Tibial nerve (tissue), 4 donors: ENCODE data around the gene PIMREG. TPM values are rescaled to one million over a fixed set of nuclear protein-coding genes. Genes with fewer than 3 reads are reported as not detected.

ENCODE experiments used
- DNase-seq, 2 donors: peaks; one replicate each; pipeline ENCODE4 v3.0.0-alpha.2; 2019; ENCODE audit warnings: low spot score in 2 of 2
- H3K27ac ChIP-seq, 4 donors: fragments of 200-600 bp; sonication (generic) in 3 of 4; one replicate each; pipeline ENCODE4 v1.5.1; 2017 to 2019; ENCODE audit warnings: mild to moderate bottlenecking in 1 of 4
- H3K27me3 ChIP-seq, 2 donors: fragments of 200-600 bp; sonication (generic) in 1 of 2; one replicate each; pipeline versions ENCODE4 v1.5.1 to v1.6.0; 2017 to 2019
- H3K36me3 ChIP-seq, 3 donors: fragments of 200-600 bp; sonication (generic); one replicate each; pipeline ENCODE4 v1.5.1; 2018 to 2019
- H3K4me1 ChIP-seq, 4 donors: fragments of 200-600 bp; sonication (generic) in 3 of 4; one replicate each; pipeline ENCODE4 v1.5.1; 2017 to 2019
- H3K4me3 ChIP-seq, 4 donors: fragments of 200-600 bp; sonication (generic) in 3 of 4; one replicate each; pipeline ENCODE4 v1.5.1; 2017 to 2019; ENCODE audit warnings: mild to moderate bottlenecking in 1 of 4, moderate library complexity in 1 of 4
- H3K9me3 ChIP-seq, 4 donors: fragments of 200-600 bp; sonication (generic) in 3 of 4; one replicate each; pipeline ENCODE4 v1.5.1; 2017 to 2019
- CTCF ChIP-seq, 5 experiments: fragments of 200-600 bp in 3 of 5; fragments of 450-650 bp in 2 of 5; sonication (generic) in 3 of 5; IDR thresholded peaks; one replicate each; pipeline ENCODE4 v1.5.1; 2016 to 2019; ENCODE audit warnings: antibody characterized with exemption in 5 of 5, mild to moderate bottlenecking in 3 of 5, moderate library complexity in 2 of 5
- EP300 ChIP-seq, 2 donors: sonication (generic); formaldehyde crosslinking; IDR thresholded peaks; one replicate each; pipeline ENCODE4 v1.6.1; 2017; ENCODE audit warnings: antibody characterized with exemption in 2 of 2, mild to moderate bottlenecking in 1 of 2
- POLR2A ChIP-seq, 2 donors: fragments of 450-650 bp; IDR thresholded peaks; one replicate each; pipeline ENCODE4 v1.6.1; 2017; ENCODE audit warnings: antibody characterized with exemption in 2 of 2, mild to moderate bottlenecking in 2 of 2, moderate library complexity in 2 of 2
- WGBS, 2 donors: methylation state at CpG; one replicate each; pipeline ENCODE4 v1.1.5; 2018; 5-methylcytosine and 5-hydroxymethylcytosine counted together
- total RNA-seq, 4 donors: library from RNA; depleted of rRNA; stranded (reverse); fragments of >200 nt; gene quantifications; one replicate each; pipeline ENCODE4 v1.1.0, GENCODE V29; 2016

PIMREG gene
- total RNA-seq, 4 donors from 2014 or later, result 0.42 to 0.59 TPM; not detected in 2

GRCh38 chr17:6461246-6461645, 17.0 kb downstream of the PIMREG start:
- no peaks in the 10 kb centered on the region for H3K9me3 ChIP-seq
- H3K27ac ChIP-seq, result no peak overlapping the region
- DNase-seq, result no peak
- H3K4me3 ChIP-seq, result no peak overlapping the region
- WGBS, 2 donors, result 83 to 91% methylated on average over 14 of the region's 14 CpGs
- no peaks in the 10 kb centered on the region for H3K4me1 ChIP-seq
- TF ChIP-seq EP300 (IDR thresholded peaks at IDR 0.05), result no peak
- H3K36me3 ChIP-seq, result peaks cover 0 to 16% (median 0%) of the 10 kb centered on the region in 3 donors
- peaks cover 0 to 5% of the 10 kb centered on the region in 2 donors for H3K27me3 ChIP-seq

GRCh38 chr17:6461792-6462524, 17.7 kb downstream of the PIMREG start:
- Histone ChIP-seq H3K36me3 (peaks cover 0 to 16% (median 0%) of the 10 kb centered on the region in 3 donors), H3K4me3 (no peak overlapping the region), H3K4me1 (no peaks in the 10 kb centered on the region), H3K27ac (no peak overlapping the region), H3K27me3 (no peaks in the 10 kb centered on the region), H3K9me3 (no peaks in the 10 kb centered on the region)
- no peak for DNase-seq
- 68 to 73% methylated on average over 10 of the region's 10 CpGs for WGBS, 2 donors
- no peak for TF ChIP-seq POLR2A (IDR thresholded peaks at IDR 0.05)
- TF ChIP-seq EP300 (IDR thresholded peaks at IDR 0.05), result no peak
- TF ChIP-seq CTCF (IDR thresholded peaks at IDR 0.05), result no peak

GRCh38 chr17:6462692-6463091, 18.4 kb downstream of the PIMREG start:
- no peaks in the 10 kb centered on the region for H3K4me1 ChIP-seq
- H3K36me3 ChIP-seq, result peaks cover 0 to 21% (median 0%) of the 10 kb centered on the region in 3 donors
- WGBS, 2 donors, result 82 to 89% methylated on average over 2 of the region's 2 CpGs
- TF ChIP-seq EP300 (IDR thresholded peaks at IDR 0.05) (no peak), POLR2A (IDR thresholded peaks at IDR 0.05) (no peak), CTCF (IDR thresholded peaks at IDR 0.05) (no peak)
- no peak overlapping the region for H3K27ac ChIP-seq
- H3K9me3 ChIP-seq, result peaks cover 0 to 5% (median 0%) of the 10 kb centered on the region in 4 donors
- no peak overlapping the region for H3K4me3 ChIP-seq
- H3K27me3 ChIP-seq, result no peaks in the 10 kb centered on the region
- DNase-seq, result no peak

GRCh38 chr17:6463616-6464445, 19.6 kb downstream of the PIMREG start:
- TF ChIP-seq EP300 (IDR thresholded peaks at IDR 0.05), result no peak
- no peak for TF ChIP-seq POLR2A (IDR thresholded peaks at IDR 0.05)
- no peak for TF ChIP-seq CTCF (IDR thresholded peaks at IDR 0.05)
- Histone ChIP-seq H3K27ac (no peak overlapping the region), H3K4me3 (no peak overlapping the region), H3K9me3 (peaks cover 0 to 7% (median 0%) of the 10 kb centered on the region in 4 donors), H3K4me1 (no peaks in the 10 kb centered on the region), H3K36me3 (peaks cover 0 to 31% (median 0%) of the 10 kb centered on the region in 3 donors), H3K27me3 (no peaks in the 10 kb centered on the region)
- WGBS, 2 donors, result 87 to 91% methylated on average over 23 of the region's 24 CpGs
- no peak for DNase-seq

GRCh38 chr17:6464446-6465041, 20.3 kb downstream of the PIMREG start:
- Histone ChIP-seq H3K27ac (no peak overlapping the region), H3K4me3 (no peak overlapping the region), H3K4me1 (no peaks in the 10 kb centered on the region), H3K27me3 (no peaks in the 10 kb centered on the region), H3K36me3 (peaks cover 0 to 35% (median 0%) of the 10 kb centered on the region in 3 donors), H3K9me3 (peaks cover 0 to 7% (median 0%) of the 10 kb centered on the region in 4 donors)
- WGBS, 2 donors, result 89% methylated on average over 12 to 14 of the region's 14 CpGs
- no peak for DNase-seq
- TF ChIP-seq EP300 (IDR thresholded peaks at IDR 0.05), result no peak
- TF ChIP-seq CTCF (IDR thresholded peaks at IDR 0.05), result no peak
- no peak for TF ChIP-seq POLR2A (IDR thresholded peaks at IDR 0.05)
